ENCODE results near the gene DLGAP1.

DLGAP1 gene

GRCh38 chr18:3983351-3983969 lies 471.6 kb downstream of the DLGAP1 start:
- DNase-seq: no peak

GRCh38 chr18:3982541-3982940 lies 472.6 kb downstream of the DLGAP1 start:
- no peak for DNase-seq

GRCh38 chr18:3979024-3979423 lies 476.1 kb downstream of the DLGAP1 start:
- no peak for DNase-seq

GRCh38 chr18:3973191-3973850 lies 481.8 kb downstream of the DLGAP1 start:
- DNase-seq: no peak

GRCh38 chr18:3972291-3972930 lies 482.7 kb downstream of the DLGAP1 start:
- no peak for DNase-seq

GRCh38 chr18:3970929-3971328 lies 484.2 kb downstream of the DLGAP1 start:
- no peak for DNase-seq

GRCh38 chr18:3967359-3968180 lies 487.5 kb downstream of the DLGAP1 start:
- no peak for DNase-seq

- no peak for DNase-seq
Observed at GRCh38 chr18:3966642-3967358, 488.3 kb downstream of the DLGAP1 start.

- no peak for DNase-seq
Observed at GRCh38 chr18:3966246-3966641, 488.9 kb downstream of the DLGAP1 start.

- DNase-seq: no peak
Observed at GRCh38 chr18:3960977-3961376, 494.1 kb downstream of the DLGAP1 start.

GRCh38 chr18:3960142-3960541 lies 495.0 kb downstream of the DLGAP1 start:
- no peak for DNase-seq

- DNase-seq: no peak
Observed at GRCh38 chr18:3952031-3952430, 503.1 kb downstream of the DLGAP1 start.

GRCh38 chr18:3950668-3951404 lies 504.3 kb downstream of the DLGAP1 start:
- DNase-seq: no peak

- DNase-seq: no peak
Observed at GRCh38 chr18:3948958-3949357, 506.1 kb downstream of the DLGAP1 start.

GRCh38 chr18:3947383-3947782 lies 507.7 kb downstream of the DLGAP1 start:
- no peak for DNase-seq

GRCh38 chr18:3935305-3935704 lies 519.8 kb downstream of the DLGAP1 start:
- DNase-seq: no peak

- DNase-seq: no peak
Observed at GRCh38 chr18:3932276-3932675, 522.8 kb downstream of the DLGAP1 start.

GRCh38 chr18:3931542-3932112 lies 523.5 kb downstream of the DLGAP1 start:
- DNase-seq: no peak

- no peak for DNase-seq
Observed at GRCh38 chr18:3931013-3931315, 524.1 kb downstream of the DLGAP1 start.

- no peak for DNase-seq
Observed at GRCh38 chr18:3930126-3931012, 524.7 kb downstream of the DLGAP1 start.

- no peak for DNase-seq
Observed at GRCh38 chr18:3924455-3924854, 530.7 kb downstream of the DLGAP1 start.

All from SHP77 (cell line).